ENCODE data around the gene DNAJA1.
"Not testable (repeated sequence)": the region's sequence is repeated elsewhere in the genome, so short reads cannot be mapped to it uniquely, and the experiment has no call there.

The DNAJA1 gene

GRCh38 chr9:33024966-33025571, at the start of gene DNAJA1:
TSS of gene DNAJA1 (plus strand) at chr9:33025273. CDS start at chr9:33026485, 1,212 bp downstream.
- DNase-seq (ENCODE audit: low spot score): peak; percentile 68

- no peak for DNase-seq (ENCODE audit: low spot score)
These were observed 47.0 kb upstream of the DNAJA1 start for GRCh38 chr9:32978051-32978450.

GRCh38 chr9:32986971-32987370, 38.1 kb upstream of the DNAJA1 start:
- no peak for DNase-seq (ENCODE audit: low spot score)

- DNase-seq (ENCODE audit: low spot score): no peak
These were observed 35.4 kb upstream of the DNAJA1 start for GRCh38 chr9:32989660-32990059.

- DNase-seq (ENCODE audit: low spot score): no peak
These were observed 33.0 kb upstream of the DNAJA1 start for GRCh38 chr9:32991897-32992594.

- DNase-seq (ENCODE audit: low spot score): no peak
These were observed 32.4 kb upstream of the DNAJA1 start for GRCh38 chr9:32992595-32993238.

- DNase-seq (ENCODE audit: low spot score): not testable (repeated sequence)
These were observed 24.4 kb upstream of the DNAJA1 start for GRCh38 chr9:33000682-33001055.

- DNase-seq (ENCODE audit: low spot score): not testable (repeated sequence)
These were observed 19.7 kb upstream of the DNAJA1 start for GRCh38 chr9:33005335-33005734.

GRCh38 chr9:33007755-33008154, 17.3 kb upstream of the DNAJA1 start:
- no peak for DNase-seq (ENCODE audit: low spot score)

GRCh38 chr9:33011831-33012230, 13.2 kb upstream of the DNAJA1 start:
- no peak for DNase-seq (ENCODE audit: low spot score)

- no peak for DNase-seq (ENCODE audit: low spot score)
These were observed 12.6 kb upstream of the DNAJA1 start for GRCh38 chr9:33012328-33013069.

- no peak for DNase-seq (ENCODE audit: low spot score)
These were observed 11.0 kb upstream of the DNAJA1 start for GRCh38 chr9:33013962-33014664.

- DNase-seq (ENCODE audit: low spot score): no peak
These were observed 10.4 kb upstream of the DNAJA1 start for GRCh38 chr9:33014665-33015014.

- DNase-seq (ENCODE audit: low spot score): no peak
These were observed 7.6 kb upstream of the DNAJA1 start for GRCh38 chr9:33017283-33018041.

GRCh38 chr9:33019797-33020196, 5.3 kb upstream of the DNAJA1 start:
- DNase-seq (ENCODE audit: low spot score): no peak

GRCh38 chr9:33022303-33022702, 2.8 kb upstream of the DNAJA1 start:
- DNase-seq (ENCODE audit: low spot score): no peak

GRCh38 chr9:33022755-33023154, 2.3 kb upstream of the DNAJA1 start:
- DNase-seq (ENCODE audit: low spot score): no peak

- no peak for DNase-seq (ENCODE audit: low spot score)
These were observed 1.4 kb upstream of the DNAJA1 start for GRCh38 chr9:33023661-33024060.

- no peak for DNase-seq (ENCODE audit: low spot score)
These were observed 727 bp upstream of the DNAJA1 start for GRCh38 chr9:33024126-33024965.

GRCh38 chr9:33025572-33026342, 684 bp downstream of the DNAJA1 start:
- no peak for DNase-seq (ENCODE audit: low spot score)

Measured in HuH-7.5 (cell line).